T follicular helper cell (primary cell): ENCODE results near the gene MB.

Experiments used
- DNase-seq: peaks from one replicate; pipeline ENCODE4 v3.0.0-alpha.2; 2020; ENCODE audit warnings: low read depth

MB gene

GRCh38 chr22:35593891-35594470 is 23.1 kb downstream of the MB start:
- no peak for DNase-seq

GRCh38 chr22:35593071-35593890 is 23.8 kb downstream of the MB start:
- DNase-seq, result no peak

DNA sequence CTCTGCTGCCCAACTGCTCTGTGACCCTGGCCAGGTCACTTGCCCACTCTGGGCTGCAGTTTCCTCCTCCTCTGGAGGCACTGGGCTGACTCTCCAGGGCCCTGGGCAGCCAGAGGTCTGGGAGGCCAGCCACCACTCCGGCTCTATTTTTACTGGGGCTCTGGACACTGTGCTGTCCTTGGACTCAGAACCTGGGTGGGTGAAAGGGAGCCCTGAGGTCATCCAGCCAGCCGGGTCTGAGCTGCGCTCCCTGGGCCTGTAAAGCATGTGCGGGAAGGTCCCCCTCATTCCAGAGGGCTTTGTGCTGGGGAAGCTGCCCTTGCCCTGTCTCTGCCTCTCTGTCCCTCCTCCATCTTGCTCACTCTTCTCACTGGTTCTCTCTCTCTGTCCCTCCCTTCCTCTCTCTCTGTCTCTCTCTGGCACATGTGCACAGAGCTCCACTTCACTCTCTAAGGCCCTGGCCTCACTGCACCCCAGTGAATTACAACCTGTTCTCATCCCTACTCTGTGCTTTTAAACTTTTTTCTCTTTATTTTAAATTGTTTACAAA is 24.6 kb downstream of the MB start:
- DNase-seq, result no peak

DNA sequence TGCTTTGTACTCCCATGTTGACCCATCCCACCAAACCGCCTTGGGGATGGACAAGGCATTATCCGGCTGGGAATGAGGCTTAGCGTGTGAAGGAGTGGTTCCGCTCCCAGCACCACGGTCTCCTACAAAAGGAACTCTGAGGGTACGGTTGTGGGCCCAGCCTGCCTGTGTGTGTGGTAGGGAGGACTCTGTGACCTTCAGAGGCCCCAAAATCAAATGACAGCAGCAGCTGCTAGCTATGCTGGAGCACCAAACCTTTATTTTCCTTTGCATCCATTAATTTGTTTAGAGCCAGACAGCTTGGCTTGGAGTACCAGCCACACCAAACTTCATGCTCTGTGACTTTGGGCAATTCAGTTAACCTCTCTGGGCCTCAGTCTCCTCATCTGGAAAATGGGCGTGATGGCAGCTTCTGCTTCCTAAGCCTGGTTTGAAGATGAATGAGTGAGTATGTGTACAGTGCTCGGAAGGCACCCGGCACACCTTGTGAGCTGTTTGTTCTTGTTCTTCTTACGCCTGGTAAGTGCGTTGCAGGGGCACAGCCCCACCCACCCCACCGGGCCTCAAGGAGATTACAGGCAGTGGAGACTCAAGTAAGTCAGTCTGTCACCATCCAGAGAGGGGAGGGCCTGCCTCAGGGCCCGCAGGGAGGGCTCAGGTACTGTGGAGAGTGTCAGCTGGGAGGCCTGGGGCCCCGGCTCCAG is 25.3 kb downstream of the MB start:
- DNase-seq, result no peak

DNA sequence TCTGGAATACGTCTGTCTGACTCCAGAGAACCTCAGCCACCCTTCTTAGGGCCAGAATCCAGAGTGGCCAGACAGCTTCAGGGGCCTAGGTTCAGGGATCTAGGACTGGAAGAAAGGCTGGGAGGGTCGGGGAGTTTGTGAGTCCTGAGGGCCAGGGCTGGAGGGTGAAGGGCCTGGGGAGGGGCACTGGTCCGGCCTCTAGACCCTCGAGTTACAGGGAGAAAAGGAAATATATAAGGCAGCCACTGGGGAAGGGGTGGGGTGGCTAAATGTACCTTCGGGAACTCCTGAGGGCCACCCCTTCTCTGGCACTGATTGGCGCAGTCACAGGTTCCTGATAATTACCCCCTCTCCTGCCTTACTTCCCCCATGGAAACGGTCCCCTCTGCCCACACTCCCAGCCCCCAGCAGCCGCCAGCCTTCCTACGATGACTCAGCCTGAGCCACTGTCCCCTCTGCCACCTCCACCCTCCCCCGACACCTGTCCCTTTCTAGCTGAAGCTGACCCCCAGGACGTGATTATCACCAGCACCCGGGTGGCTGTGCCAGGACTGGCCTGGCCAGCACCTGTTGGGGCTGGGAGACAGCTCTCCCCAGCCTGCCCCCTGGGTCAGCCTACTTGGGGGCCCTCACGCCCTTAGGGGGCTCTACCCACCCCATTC is 26.4 kb downstream of the MB start:
- no peak for DNase-seq

DNA sequence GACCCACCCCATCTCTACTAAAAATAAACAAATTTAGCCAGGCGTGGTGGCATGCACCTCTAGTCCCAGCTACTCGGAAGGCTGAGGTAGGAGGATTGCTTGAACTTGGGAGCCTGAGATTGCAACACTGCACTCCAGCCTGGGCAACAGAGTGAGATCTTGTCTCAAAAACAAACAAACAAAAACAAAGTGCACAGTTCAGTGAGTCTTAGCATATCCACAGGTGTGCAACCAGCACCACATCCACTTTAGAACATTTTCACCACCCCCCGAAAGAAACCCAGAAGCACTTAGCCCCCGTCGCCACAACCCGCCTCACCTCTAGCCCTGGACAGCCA is 27.4 kb downstream of the MB start:
- DNase-seq, result no peak

- no peak for DNase-seq
Measured at GRCh38 chr22:35589071-35589755, 27.9 kb downstream of the MB start.

GRCh38 chr22:35587896-35588295 is 29.2 kb downstream of the MB start:
- DNase-seq, result no peak

- no peak for DNase-seq
Measured at GRCh38 chr22:35587447-35587870, 29.7 kb downstream of the MB start.

GRCh38 chr22:35586771-35587170 is 30.4 kb downstream of the MB start:
- DNase-seq, result no peak

DNA sequence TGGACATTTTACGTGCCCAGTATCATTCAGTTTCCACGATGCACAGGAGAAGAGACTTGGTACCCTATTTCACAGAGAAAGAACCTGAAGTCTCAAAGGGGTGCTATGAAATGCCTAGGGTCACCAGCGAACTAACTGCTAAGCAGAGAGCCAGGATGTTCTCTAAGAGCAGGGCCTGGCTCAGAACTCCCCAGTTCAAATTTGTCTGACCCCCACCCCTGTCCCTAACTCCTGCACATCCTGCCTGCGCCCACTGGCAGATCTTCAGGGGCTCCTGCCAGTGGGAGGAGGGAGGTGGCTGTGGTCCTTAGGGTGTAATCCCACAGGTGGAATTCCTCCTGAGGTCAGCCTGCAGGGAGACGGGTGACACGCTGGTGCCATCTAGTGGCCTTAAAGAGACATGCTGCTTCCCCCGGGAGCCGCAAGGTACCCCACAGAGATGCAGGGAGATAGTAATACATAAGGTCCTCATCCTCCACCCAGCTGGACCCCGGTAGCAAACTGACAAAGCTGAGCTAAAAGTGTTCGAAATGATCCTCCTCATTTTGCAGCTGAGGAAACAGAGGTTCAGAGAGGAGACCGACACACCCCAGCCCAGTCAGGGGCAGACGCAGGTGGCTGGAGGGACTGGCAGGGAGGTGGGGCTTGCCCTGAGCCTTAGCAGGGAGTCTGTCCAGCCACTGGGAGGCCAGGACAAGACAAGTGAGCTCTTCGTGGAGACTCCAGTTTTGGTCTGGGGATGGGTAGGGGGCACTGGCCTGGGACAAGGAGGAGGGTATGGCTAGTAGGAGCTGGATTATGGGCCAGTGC is 34.1 kb downstream of the MB start:
- peak; percentile 30 for DNase-seq

DNA sequence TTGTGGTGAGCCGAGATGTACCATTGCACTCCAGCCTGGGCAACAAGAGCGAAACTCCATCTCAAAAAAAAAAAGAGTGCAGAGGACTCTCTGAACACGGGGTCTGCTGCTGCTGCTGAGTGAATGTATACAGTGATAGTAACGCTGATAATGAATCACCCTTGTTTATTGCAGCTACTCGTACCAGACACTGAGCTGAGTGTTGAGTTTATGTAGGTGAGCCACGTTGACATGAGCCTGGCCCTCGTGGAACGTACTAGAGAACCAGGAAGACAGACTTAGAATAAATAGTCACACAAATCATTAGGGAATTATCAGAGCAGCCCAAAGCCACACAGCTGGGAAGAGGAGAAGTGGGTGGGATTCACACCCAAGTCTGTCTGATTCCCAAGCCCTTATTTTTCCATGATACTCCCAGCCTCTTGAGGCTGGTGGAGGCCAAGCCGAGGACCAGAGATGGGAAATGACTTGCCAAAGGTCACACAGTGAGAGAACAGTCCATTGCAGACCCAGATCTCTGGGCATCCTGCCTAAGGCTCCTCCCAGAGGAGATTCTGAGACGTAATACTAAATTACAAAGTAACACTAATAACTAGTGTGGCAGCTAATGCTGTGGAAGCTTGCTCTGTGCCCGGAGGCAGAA is 34.8 kb downstream of the MB start:
- DNase-seq, result no peak

DNA sequence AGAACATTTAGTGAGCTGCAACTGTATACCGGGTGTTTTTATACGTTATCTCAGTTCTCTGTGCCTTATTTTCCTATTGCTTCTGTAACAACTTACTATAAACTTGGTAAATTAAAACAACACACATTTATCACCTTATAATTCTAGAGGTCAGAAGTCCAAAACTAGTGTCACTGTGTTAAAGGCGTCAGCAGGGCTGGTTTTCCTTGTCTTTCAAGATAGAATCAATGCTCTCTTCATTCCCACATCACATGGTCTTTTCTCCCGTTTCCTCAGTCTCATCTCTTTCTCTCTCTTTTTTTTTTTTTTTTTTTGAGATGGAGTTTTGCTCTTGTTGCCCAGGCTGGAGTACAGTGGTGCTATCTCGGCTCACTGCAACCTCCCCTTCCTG is 36.1 kb downstream of the MB start:
- no peak for DNase-seq

GRCh38 chr22:35580351-35581022 is 36.6 kb downstream of the MB start:
- DNase-seq, result no peak

- DNase-seq, result no peak
Measured at GRCh38 chr22:35578836-35579575, 38.1 kb downstream of the MB start.

DNA sequence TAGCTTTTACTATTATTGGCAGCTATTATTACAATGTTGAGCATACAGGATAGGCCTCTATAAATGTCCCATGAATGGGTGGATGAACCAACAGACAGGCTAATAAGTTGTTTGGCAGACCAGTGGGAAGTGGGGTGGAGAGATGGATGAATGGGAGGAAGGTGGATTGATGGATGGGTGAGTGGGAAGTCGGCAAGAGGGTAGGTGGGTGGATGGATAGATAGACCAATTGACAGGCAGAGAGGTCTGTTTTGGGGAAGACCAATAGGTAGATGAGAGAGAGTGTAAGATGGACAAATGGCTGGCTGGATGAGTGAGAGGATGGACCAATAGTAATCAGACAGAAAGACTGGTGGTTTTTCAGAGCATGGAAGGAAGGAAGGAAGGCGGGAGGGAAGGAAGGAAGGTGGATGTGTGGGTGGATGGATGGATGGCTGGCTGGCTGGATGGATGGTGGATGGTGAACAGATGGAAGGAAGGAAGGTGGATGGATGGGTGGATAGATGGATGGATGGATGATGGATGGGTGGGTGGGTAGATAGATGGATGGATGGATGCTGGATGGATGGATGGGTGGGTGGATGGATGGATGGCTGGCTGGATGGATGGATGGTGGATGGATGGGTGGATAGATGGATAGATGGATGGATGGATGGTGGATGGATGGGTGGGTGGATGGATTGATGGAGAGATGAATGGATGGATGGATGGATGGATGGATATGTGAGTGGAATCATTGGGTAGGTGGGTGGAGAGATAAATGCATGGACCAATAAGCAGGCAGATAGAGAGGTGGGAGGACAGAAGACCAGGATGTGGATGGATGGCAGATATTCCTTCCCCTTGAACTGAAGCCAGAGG is 39.1 kb downstream of the MB start:
- DNase-seq, result no peak

DNA sequence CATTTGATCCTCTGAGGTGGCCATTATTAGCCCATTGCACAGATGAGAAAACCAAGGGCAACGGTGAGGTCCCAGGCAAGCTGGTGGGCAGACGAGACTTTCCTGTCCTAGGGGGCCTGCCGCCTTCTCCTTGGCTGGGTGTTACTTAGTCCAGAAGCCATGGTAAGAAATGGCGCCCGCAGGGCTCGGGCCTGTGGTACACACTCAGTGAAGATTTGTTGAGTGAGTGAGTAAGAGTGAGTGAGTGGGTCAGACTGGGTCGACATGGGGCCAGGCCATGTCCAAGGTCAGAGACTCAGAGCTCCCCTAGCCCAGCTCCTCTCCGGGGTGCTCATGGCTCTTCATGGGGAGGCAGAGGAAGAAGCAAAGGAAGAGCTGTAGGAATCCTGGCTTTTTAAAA is 40.5 kb downstream of the MB start:
- no peak for DNase-seq

- DNase-seq, result no peak
Measured at GRCh38 chr22:35575116-35575748, 41.9 kb downstream of the MB start.
